Sigmoid colon (tissue), 7 donors: ENCODE results near the gene SSBP4. TPM values are rescaled to one million over a fixed set of nuclear protein-coding genes. Genes with fewer than 3 reads are reported as not detected.

Experiments used
- DNase-seq: peaks from one replicate; pipeline ENCODE4 v3.0.0-alpha.2; 2019
- H3K27ac ChIP-seq, 4 donors: fragments of 200-600 bp; sonication (generic); one replicate each; pipeline ENCODE4 v1.5.1; 2016 to 2019; ENCODE audit warnings: mild to moderate bottlenecking in 1 of 4
- H3K27me3 ChIP-seq, 3 donors: fragments of 200-600 bp; sonication (generic); one replicate each; pipeline ENCODE4 v1.5.1; 2019; ENCODE audit warnings: mild to moderate bottlenecking in 1 of 3
- H3K36me3 ChIP-seq, 4 donors: fragments of 200-600 bp; sonication (generic); one replicate each; pipeline ENCODE4 v1.5.1; 2016 to 2019
- H3K4me1 ChIP-seq, 4 donors: fragments of 200-600 bp; sonication (generic); one replicate each; pipeline ENCODE4 v1.5.1; 2017 to 2019
- H3K4me3 ChIP-seq, 4 donors: fragments of 200-600 bp; sonication (generic); one replicate each; pipeline ENCODE4 v1.5.1; 2017 to 2019; ENCODE audit warnings: mild to moderate bottlenecking in 2 of 4, moderate library complexity in 1 of 4
- H3K9me3 ChIP-seq, 4 donors: fragments of 200-600 bp in 3 of 4; sonication (generic) in 3 of 4; one replicate each; pipeline versions ENCODE4 v1.5.1 to v1.6.1; 2013 to 2019
- EP300 ChIP-seq, 4 donors: sonication (generic); formaldehyde crosslinking; IDR thresholded peaks; one replicate each; pipeline ENCODE4 v1.6.1; 2017; ENCODE audit warnings: antibody characterized with exemption in 4 of 4
- POLR2A ChIP-seq, 2 donors: fragments of 450-650 bp; IDR thresholded peaks; one replicate each; pipeline ENCODE4 v1.6.1; 2016; ENCODE audit warnings: antibody characterized with exemption in 2 of 2, mild to moderate bottlenecking in 2 of 2, moderate library complexity in 2 of 2
- POLR2AphosphoS5 ChIP-seq, 4 donors: sonication (generic); formaldehyde crosslinking; IDR thresholded peaks; one replicate each; pipeline ENCODE4 v1.6.1; 2017; ENCODE audit warnings: antibody characterized with exemption in 4 of 4
- WGBS, 2 donors: extraction: QIAGEN DNeasy Blood & Tissue Kit; methylation state at CpG; one replicate each; pipeline ENCODE4 v1.1.7; 2013; 5-methylcytosine and 5-hydroxymethylcytosine counted together
- intact Hi-C: fragments of 100-400 bp; cut with DNase I; formaldehyde crosslinking; loops from one replicate; pipeline ENCODE4 v1.15.1; 2023
- polyA plus RNA-seq, 3 donors: library from polyadenylated mRNA; stranded (reverse); fragments of 200-250 nt; gene quantifications; one replicate each; pipeline ENCODE4 v1.2.3, GENCODE V29; 2013
- total RNA-seq, 4 donors: library from RNA; depleted of rRNA; stranded (reverse); fragments of >200 nt; gene quantifications; one replicate each; pipeline ENCODE4 v1.1.0, GENCODE V29; 2016
- TF ChIP-seq, protein P1 (sequence below), 4 experiments: fragments of 450-650 bp in 3 of 4; fragments of 200-600 bp in 1 of 4; IDR thresholded peaks; one replicate each; pipeline ENCODE4 v1.5.1; 2016 to 2019; ENCODE audit warnings: antibody characterized with exemption in 4 of 4, mild to moderate bottlenecking in 3 of 4, moderate library complexity in 2 of 4
- donor health status: healthy with polysubstance abuse.
- donor health status: Bipolar disorder and iron deficiency.
- donor health status: healthy.

The SSBP4 gene
- total and polyA plus RNA-seq, 7 donors: 13.9 to 71.4 (median 52.4) TPM

DNA sequence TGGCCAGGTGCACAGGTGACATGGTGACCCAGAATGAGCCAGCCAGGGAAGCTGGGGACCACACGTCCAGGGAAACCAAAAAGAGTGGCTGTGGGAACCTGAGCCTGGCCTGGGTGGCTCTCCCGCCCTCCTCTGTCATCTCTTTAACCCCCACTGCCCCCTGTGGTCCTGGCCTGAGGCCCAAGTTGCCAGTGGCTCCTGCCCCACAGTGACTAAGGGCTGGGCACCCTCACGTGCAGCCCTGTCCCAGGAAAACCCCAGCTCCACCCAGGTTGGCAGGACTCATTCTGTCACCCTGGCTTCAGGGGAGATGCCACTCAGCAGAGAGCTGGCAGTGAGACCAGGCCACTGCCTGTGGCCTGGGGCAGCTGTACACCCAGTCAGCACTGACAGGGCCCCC, 49.3 kb downstream of the SSBP4 start:
- H3K4me3 ChIP-seq: no peak overlapping the region
- H3K9me3 ChIP-seq: no peaks in the 10 kb centered on the region
- H3K4me1 ChIP-seq: peaks cover 0 to 58% (median 56%) of the 10 kb centered on the region in 4 donors
- intact Hi-C loops: loop anchor here (10.0 kb wide), 1 partner anchor 186 kb away; no protein-coding TSS in a partner anchor
- TF ChIP-seq, protein P1, sequence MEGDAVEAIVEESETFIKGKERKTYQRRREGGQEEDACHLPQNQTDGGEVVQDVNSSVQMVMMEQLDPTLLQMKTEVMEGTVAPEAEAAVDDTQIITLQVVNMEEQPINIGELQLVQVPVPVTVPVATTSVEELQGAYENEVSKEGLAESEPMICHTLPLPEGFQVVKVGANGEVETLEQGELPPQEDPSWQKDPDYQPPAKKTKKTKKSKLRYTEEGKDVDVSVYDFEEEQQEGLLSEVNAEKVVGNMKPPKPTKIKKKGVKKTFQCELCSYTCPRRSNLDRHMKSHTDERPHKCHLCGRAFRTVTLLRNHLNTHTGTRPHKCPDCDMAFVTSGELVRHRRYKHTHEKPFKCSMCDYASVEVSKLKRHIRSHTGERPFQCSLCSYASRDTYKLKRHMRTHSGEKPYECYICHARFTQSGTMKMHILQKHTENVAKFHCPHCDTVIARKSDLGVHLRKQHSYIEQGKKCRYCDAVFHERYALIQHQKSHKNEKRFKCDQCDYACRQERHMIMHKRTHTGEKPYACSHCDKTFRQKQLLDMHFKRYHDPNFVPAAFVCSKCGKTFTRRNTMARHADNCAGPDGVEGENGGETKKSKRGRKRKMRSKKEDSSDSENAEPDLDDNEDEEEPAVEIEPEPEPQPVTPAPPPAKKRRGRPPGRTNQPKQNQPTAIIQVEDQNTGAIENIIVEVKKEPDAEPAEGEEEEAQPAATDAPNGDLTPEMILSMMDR (IDR thresholded peaks at IDR 0.05): no peak
- no peak for TF ChIP-seq POLR2AphosphoS5 (IDR thresholded peaks at IDR 0.05)
- TF ChIP-seq POLR2A (IDR thresholded peaks at IDR 0.05): no peak
- TF ChIP-seq EP300 (IDR thresholded peaks at IDR 0.05): no peak
- peak; percentile 63 for DNase-seq
- no peak overlapping the region for H3K27ac ChIP-seq
- H3K27me3 ChIP-seq: no peaks in the 10 kb centered on the region
- H3K36me3 ChIP-seq: peaks cover 0 to 30% (median 4%) of the 10 kb centered on the region in 4 donors
- 69 to 78% methylated on average over 3 of the region's 3 CpGs for WGBS, 2 donors

DNA sequence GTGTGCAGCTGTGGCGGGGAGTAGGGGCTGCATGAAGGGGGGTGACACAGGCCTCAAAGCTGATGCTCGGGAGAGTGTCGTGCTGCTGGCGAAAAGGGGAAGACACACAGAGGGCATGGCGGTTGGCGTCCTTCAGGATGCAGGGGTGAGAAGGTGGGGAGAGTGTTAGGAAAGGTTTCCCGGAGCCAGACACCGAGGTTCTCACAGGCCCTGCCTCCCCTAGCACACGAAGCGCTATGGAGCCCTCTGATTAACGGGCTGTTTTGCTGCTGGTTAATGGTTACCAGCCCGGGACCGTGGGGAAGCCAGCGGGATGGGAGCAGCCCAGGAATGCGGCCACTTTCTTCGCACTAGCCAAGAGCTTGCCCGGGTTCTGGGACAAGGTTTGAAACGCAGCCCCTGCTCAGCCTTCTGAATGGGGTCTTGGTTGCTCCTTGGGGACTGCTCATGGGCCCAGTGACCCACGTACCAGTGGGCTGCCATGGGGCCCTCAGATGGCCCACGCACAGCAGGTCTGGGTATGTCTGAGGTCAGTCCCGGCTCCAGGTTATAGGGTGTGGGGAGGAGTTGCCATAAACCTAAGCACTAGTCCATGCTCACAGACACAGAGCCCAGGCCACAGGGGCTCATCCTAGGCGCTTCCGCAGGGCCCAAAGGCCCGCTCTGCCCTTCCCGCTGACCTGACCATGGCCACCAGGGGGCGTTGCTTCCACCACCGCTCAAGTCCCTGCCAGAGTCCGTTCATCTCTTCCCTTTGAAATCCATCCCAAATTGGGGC, 50.1 kb downstream of the SSBP4 start:
- intact Hi-C loops: loop anchor here (10.0 kb wide), 1 partner anchor 186 kb away; no protein-coding TSS in a partner anchor
- peak overlapping the region in 1 of 4 donors; percentile 25 for H3K27ac ChIP-seq

DNA sequence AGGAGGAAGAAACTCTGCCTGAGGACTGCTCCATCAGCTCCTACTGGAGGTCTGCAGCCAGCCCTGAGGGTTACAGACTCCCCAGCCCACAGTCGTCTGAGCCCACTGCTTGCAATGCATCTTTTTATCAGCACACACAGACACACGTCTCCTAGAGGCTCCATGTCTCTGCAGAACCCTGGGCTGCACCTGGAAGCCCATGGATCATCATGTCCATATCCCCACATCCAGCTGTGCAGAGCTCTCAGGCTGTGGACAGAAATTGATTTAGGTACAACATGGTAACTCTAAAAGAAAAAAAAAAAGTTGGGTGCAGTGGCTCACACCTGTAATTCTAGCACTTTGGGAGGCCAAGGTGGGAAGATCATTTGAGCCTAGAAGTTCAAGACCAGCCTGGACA, 51.6 kb downstream of the SSBP4 start:
- Histone ChIP-seq H3K27me3 (no peaks in the 10 kb centered on the region), H3K27ac (no peak overlapping the region), H3K36me3 (peaks cover 0 to 30% (median 4%) of the 10 kb centered on the region in 4 donors), H3K9me3 (no peaks in the 10 kb centered on the region), H3K4me3 (no peak overlapping the region), H3K4me1 (peaks cover 0 to 54% (median 52%) of the 10 kb centered on the region in 4 donors)
- no peak for TF ChIP-seq POLR2AphosphoS5 (IDR thresholded peaks at IDR 0.05)
- no peak for TF ChIP-seq POLR2A (IDR thresholded peaks at IDR 0.05)
- TF ChIP-seq, protein P1 (IDR thresholded peaks at IDR 0.05): no peak
- no peak for DNase-seq
- intact Hi-C loops: no loop called here
- 69 to 85% methylated on average over 2 of the region's 2 CpGs for WGBS, 2 donors

More for the DNA sequence above, 50.1 kb downstream of the SSBP4 start:
- H3K27me3 ChIP-seq: no peaks in the 10 kb centered on the region
- TF ChIP-seq POLR2AphosphoS5 (IDR thresholded peaks at IDR 0.05) (no peak), EP300 (IDR thresholded peaks at IDR 0.05) (no peak)
- TF ChIP-seq, protein P1 (IDR thresholded peaks at IDR 0.05): peak; percentile 40 to 66 (median 60)
- peak; percentile 84 for DNase-seq
- peaks cover 0 to 30% (median 4%) of the 10 kb centered on the region in 4 donors for H3K36me3 ChIP-seq
- peaks cover 0 to 58% (median 56%) of the 10 kb centered on the region in 4 donors for H3K4me1 ChIP-seq
- H3K4me3 ChIP-seq: no peak overlapping the region
- 61 to 68% methylated on average over 28 of the region's 28 CpGs for WGBS, 2 donors
- H3K9me3 ChIP-seq: no peaks in the 10 kb centered on the region

DNA sequence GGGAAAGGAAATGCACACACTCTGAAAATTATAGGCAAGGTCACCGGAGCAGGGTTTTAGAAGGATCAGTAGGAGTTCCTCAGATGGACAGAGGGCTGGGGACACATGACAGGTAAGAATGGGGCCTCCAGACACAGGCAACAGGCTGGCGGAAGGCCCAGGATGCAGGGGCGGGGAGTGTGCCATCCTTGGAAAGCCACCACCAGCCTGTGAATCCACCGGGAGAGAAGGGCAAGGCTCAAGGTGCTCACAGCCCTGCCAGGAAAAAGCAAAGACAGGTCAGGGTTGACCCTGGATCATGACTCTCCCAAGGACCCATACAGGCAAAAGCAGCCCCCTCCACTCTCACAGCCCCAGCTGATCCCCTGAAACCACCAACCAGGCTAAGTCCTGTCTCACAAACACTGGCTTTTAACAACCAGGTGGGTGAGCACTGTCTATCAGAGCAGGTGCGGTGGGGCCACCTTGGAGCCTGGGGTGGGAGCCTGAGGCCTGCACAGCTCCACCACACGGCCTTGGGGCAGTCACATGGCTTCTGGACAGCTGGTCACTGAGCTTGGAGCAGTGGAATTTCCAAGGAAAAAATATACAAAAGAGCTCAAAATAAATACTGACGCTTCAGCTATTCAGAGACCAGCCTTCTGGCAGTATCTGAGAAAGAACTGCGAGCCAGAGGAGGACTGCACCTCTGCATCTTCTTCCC, 54.0 kb downstream of the SSBP4 start:
- DNase-seq: no peak
- TF ChIP-seq POLR2A (IDR thresholded peaks at IDR 0.05): no peak
- no peak for TF ChIP-seq POLR2AphosphoS5 (IDR thresholded peaks at IDR 0.05)
- TF ChIP-seq, protein P1 (IDR thresholded peaks at IDR 0.05): no peak
- TF ChIP-seq EP300 (IDR thresholded peaks at IDR 0.05): no peak
- peaks cover 0 to 30% (median 4%) of the 10 kb centered on the region in 4 donors for H3K36me3 ChIP-seq
- H3K9me3 ChIP-seq: no peaks in the 10 kb centered on the region
- WGBS, 2 donors: 73 to 79% methylated on average over 8 of the region's 8 CpGs
- H3K4me1 ChIP-seq: peaks cover 0 to 52% (median 49%) of the 10 kb centered on the region in 4 donors
- H3K27ac ChIP-seq: peak overlapping the region in 3 of 4 donors; percentile 27 to 52 (median 33)
- intact Hi-C loops: no loop called here
- no peak overlapping the region for H3K4me3 ChIP-seq
- no peaks in the 10 kb centered on the region for H3K27me3 ChIP-seq
